MCF 10A (cell line): ENCODE measurements around the gene BMERB1. TPM values are rescaled to one million over a fixed set of nuclear protein-coding genes. Genes with fewer than 3 reads are reported as not detected.

Experiments
- BruUV-seq: library from RNA; stranded (reverse); fragments of 400-500 nt; replicated peaks from 2 replicates; lab custom pipeline; 2021; lab: Mats Ljungman, UMichigan
- CTCF ChIA-PET: fragments of 300-600 bp; sonication (Branson Sonifier 250); formaldehyde crosslinking; extraction: SDS; loops from one replicate; lab custom pipeline; 2021; ENCODE audit warnings: antibody characterized with exemption, inconsistent platforms; lab: Yijun Ruan, JAX
- POLR2A ChIA-PET: fragments of 300-600, 350-650 bp; sonication (Branson Sonifier 250); formaldehyde crosslinking; extraction: SDS; loops from one replicate; lab custom pipeline; 2020; ENCODE audit warnings: antibody characterized with exemption, inconsistent platforms; lab: Yijun Ruan, JAX
- DNase-seq: peaks from one replicate; pipeline ENCODE4 v3.0.0-alpha.2; 2018; ENCODE audit not compliant: unreplicated experiment
- H3K27ac Mint-ChIP-seq: one replicate; pipeline ENCODE4 v1.8.0; 2022; ENCODE audit warnings: mild to moderate bottlenecking, low read depth, mixed read lengths; ENCODE audit not compliant: unreplicated experiment
- H3K27me3 Mint-ChIP-seq: one replicate; pipeline ENCODE4 v1.8.0; 2022; ENCODE audit warnings: mixed read lengths; ENCODE audit not compliant: insufficient read depth, unreplicated experiment
- H3K36me3 Mint-ChIP-seq: one replicate; pipeline ENCODE4 v1.8.0; 2022; ENCODE audit warnings: mild to moderate bottlenecking, moderate library complexity, mixed read lengths; ENCODE audit not compliant: insufficient read depth, unreplicated experiment
- H3K4me1 Mint-ChIP-seq: one replicate; pipeline ENCODE4 v1.8.0; 2022; ENCODE audit warnings: mixed read lengths; ENCODE audit not compliant: insufficient read depth, unreplicated experiment
- H3K4me3 Mint-ChIP-seq: one replicate; pipeline ENCODE4 v1.8.0; 2022; ENCODE audit warnings: mild to moderate bottlenecking, moderate library complexity, mixed read lengths; ENCODE audit not compliant: unreplicated experiment
- H3K9me3 Mint-ChIP-seq: one replicate; pipeline ENCODE4 v1.8.0; 2022; ENCODE audit warnings: mixed read lengths; ENCODE audit not compliant: unreplicated experiment
- CTCF ChIP-seq: fragments of 200-600 bp; IDR thresholded peaks from one replicate; pipeline ENCODE4 v1.8.0; 2022; ENCODE audit warnings: antibody characterized with exemption, mild to moderate bottlenecking; ENCODE audit not compliant: unreplicated experiment
- intact Hi-C: fragments of 100-400 bp; cut with micrococcal nuclease; formaldehyde crosslinking; loops from 2 replicates; pipeline ENCODE4 v1.14.1; 2022
- total RNA-seq: library from RNA; stranded (reverse); gene quantifications from 2 replicates; pipeline ENCODE4 v1.2.3, GENCODE V29; 2022

The BMERB1 gene
- total RNA-seq, 1 experiment from 2014 or later: 3.3 TPM

- ChIA-PET CTCF (no interaction called here), POLR2A (interaction anchor here (1.1 kb wide), 1 partner anchor 42 kb away, joined by 3 read pairs; no protein-coding TSS in a partner anchor)
- no peak overlapping the region for H3K27ac Mint-ChIP-seq
- no peak overlapping the region for H3K4me3 Mint-ChIP-seq
- H3K27me3 Mint-ChIP-seq: no peaks in the 10 kb centered on the region
- BruUV-seq: no TSS peak
- intact Hi-C loops: no loop called here
- no peak for DNase-seq
- H3K4me1 Mint-ChIP-seq: no peaks in the 10 kb centered on the region
- H3K9me3 Mint-ChIP-seq: no peaks in the 10 kb centered on the region
- TF ChIP-seq CTCF: no peak
- H3K36me3 Mint-ChIP-seq: peaks cover 96% of the 10 kb centered on the region
Measured at GRCh38 chr16:15599303-15600070, 165.1 kb downstream of the BMERB1 start.

- H3K27ac Mint-ChIP-seq: no peak overlapping the region
- CTCF ChIA-PET: no interaction called here
- H3K4me3 Mint-ChIP-seq: no peak overlapping the region
- no peak for TF ChIP-seq CTCF
- peaks cover 77% of the 10 kb centered on the region for H3K36me3 Mint-ChIP-seq
- DNase-seq: no peak
- H3K4me1 Mint-ChIP-seq: no peaks in the 10 kb centered on the region
- POLR2A ChIA-PET: interaction anchor here (0.6 kb wide), 1 partner anchor 212 kb away, joined by 4 read pairs; no protein-coding TSS in a partner anchor
- H3K9me3 Mint-ChIP-seq: no peaks in the 10 kb centered on the region
- intact Hi-C loops: no loop called here
- BruUV-seq: no TSS peak
- no peaks in the 10 kb centered on the region for H3K27me3 Mint-ChIP-seq
Measured at GRCh38 chr16:15601212-15601879, 167.0 kb downstream of the BMERB1 start.

GRCh38 chr16:15602285-15603044, 168.1 kb downstream of the BMERB1 start:
- no peak for TF ChIP-seq CTCF
- no TSS peak for BruUV-seq
- Mint-ChIP-seq H3K4me3 (no peak overlapping the region), H3K4me1 (no peaks in the 10 kb centered on the region), H3K9me3 (no peaks in the 10 kb centered on the region), H3K27me3 (no peaks in the 10 kb centered on the region), H3K36me3 (peaks cover 66% of the 10 kb centered on the region), H3K27ac (no peak overlapping the region)
- intact Hi-C loops: no loop called here
- CTCF ChIA-PET: no interaction called here
- POLR2A ChIA-PET: interaction anchor here (0.6 kb wide), 1 partner anchor 10 kb away, joined by 3 read pairs; no protein-coding TSS in a partner anchor
- no peak for DNase-seq
